Thyroid gland (tissue), 4 donors: Measurements from ENCODE around the gene MYBL2.

Experiments
- POLR2A ChIP-seq, 2 donors: fragments of 450-650 bp; IDR thresholded peaks; one replicate each; pipeline ENCODE4 v1.6.1; 2017; ENCODE audit warnings: antibody characterized with exemption in 2 of 2, mild to moderate bottlenecking in 2 of 2, moderate library complexity in 1 of 2
- TF ChIP-seq, protein P1 (sequence below), 6 experiments: fragments of 200-600 bp in 3 of 6; fragments of 450-650 bp in 3 of 6; sonication (generic) in 3 of 6; IDR thresholded peaks; one replicate each; pipeline ENCODE4 v1.5.1; 2016 to 2019; ENCODE audit warnings: antibody characterized with exemption in 6 of 6, mild to moderate bottlenecking in 2 of 6, inconsistent platforms in 1 of 6, moderate library complexity in 1 of 6

DNA sequence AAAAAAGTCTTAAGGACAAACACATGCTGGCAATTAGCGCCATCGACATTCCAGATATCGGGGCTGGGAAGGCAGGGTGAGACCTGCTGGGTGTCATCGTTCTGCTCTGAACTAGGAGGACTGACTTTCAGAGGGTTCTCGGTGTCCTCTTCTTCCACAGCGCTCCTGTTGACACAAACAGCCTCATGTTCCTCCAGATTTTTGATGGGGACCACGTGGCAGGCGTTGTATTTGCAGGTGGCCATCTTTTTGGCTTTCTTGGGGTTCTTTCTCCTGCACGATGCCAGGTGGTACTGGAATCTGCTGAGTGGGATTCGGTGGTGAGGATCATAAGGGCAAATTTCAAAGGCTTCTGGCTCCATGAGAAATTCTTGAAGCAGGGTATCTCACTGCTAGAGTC, 59.4 kb downstream of the MYBL2 start:
- TF ChIP-seq, protein P1, sequence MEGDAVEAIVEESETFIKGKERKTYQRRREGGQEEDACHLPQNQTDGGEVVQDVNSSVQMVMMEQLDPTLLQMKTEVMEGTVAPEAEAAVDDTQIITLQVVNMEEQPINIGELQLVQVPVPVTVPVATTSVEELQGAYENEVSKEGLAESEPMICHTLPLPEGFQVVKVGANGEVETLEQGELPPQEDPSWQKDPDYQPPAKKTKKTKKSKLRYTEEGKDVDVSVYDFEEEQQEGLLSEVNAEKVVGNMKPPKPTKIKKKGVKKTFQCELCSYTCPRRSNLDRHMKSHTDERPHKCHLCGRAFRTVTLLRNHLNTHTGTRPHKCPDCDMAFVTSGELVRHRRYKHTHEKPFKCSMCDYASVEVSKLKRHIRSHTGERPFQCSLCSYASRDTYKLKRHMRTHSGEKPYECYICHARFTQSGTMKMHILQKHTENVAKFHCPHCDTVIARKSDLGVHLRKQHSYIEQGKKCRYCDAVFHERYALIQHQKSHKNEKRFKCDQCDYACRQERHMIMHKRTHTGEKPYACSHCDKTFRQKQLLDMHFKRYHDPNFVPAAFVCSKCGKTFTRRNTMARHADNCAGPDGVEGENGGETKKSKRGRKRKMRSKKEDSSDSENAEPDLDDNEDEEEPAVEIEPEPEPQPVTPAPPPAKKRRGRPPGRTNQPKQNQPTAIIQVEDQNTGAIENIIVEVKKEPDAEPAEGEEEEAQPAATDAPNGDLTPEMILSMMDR (IDR thresholded peaks at IDR 0.05): no peak
- no peak for TF ChIP-seq POLR2A (IDR thresholded peaks at IDR 0.05)
